Esophagus muscularis mucosa (tissue), 3 donors: ENCODE data around the gene SH3PXD2A.

Experiments used
- CTCF ChIP-seq, 3 experiments: fragments of 200-600 bp in 2 of 3; fragments of 450-650 bp in 1 of 3; sonication (generic) in 2 of 3; IDR thresholded peaks; one replicate each; pipeline ENCODE4 v1.5.1; 2017 to 2019; ENCODE audit warnings: antibody characterized with exemption in 3 of 3, mild to moderate bottlenecking in 2 of 3, moderate library complexity in 1 of 3
- POLR2AphosphoS5 ChIP-seq, 2 donors: sonication (generic); formaldehyde crosslinking; IDR thresholded peaks; one replicate each; pipeline ENCODE4 v1.6.1; 2017; ENCODE audit warnings: antibody characterized with exemption in 2 of 2

GRCh38 chr10:103794996-103795395 is 60.4 kb downstream of the SH3PXD2A start:
- TF ChIP-seq CTCF (IDR thresholded peaks at IDR 0.05) (no peak), POLR2AphosphoS5 (IDR thresholded peaks at IDR 0.05) (no peak)
